NCI-H1436 (cell line): ENCODE measurements around the gene RBMX.
"Not testable (repeated sequence)": the region's sequence is repeated elsewhere in the genome, so short reads cannot be mapped to it uniquely, and the experiment has no call there.

Source experiments
- DNase-seq: peaks from one replicate; lab custom pipeline; 2025; lab: John Stamatoyannopoulos, UW

The RBMX gene

GRCh38 chrX:136880452-136881013 lies at the start of gene RBMX:
Gene RBMX (minus strand): TSS chrX:136880725. CDS start chrX:136879427, 1,298 bp downstream.
- peak; percentile 97 for DNase-seq

GRCh38 chrX:136921438-136921837 lies 40.9 kb upstream of the RBMX start:
- not testable (repeated sequence) for DNase-seq

- no peak for DNase-seq
Measured at GRCh38 chrX:136920001-136920400, 39.5 kb upstream of the RBMX start.

GRCh38 chrX:136916827-136917226 lies 36.3 kb upstream of the RBMX start:
- DNase-seq: no peak

- DNase-seq: not testable (repeated sequence)
Measured at GRCh38 chrX:136911661-136912060, 31.1 kb upstream of the RBMX start.

- DNase-seq: no peak
Measured at GRCh38 chrX:136911253-136911652, 30.7 kb upstream of the RBMX start.

- DNase-seq: no peak
Measured at GRCh38 chrX:136910565-136911035, 30.1 kb upstream of the RBMX start.

- peak; percentile 94 for DNase-seq
Measured at GRCh38 chrX:136909706-136910564, 29.4 kb upstream of the RBMX start.

- DNase-seq: peak; percentile 81
Measured at GRCh38 chrX:136909119-136909705, 28.7 kb upstream of the RBMX start.

GRCh38 chrX:136907621-136908020 lies 27.1 kb upstream of the RBMX start:
- DNase-seq: no peak

GRCh38 chrX:136906921-136907510 lies 26.5 kb upstream of the RBMX start:
- DNase-seq: no peak

GRCh38 chrX:136904067-136904466 lies 23.5 kb upstream of the RBMX start:
- not testable (repeated sequence) for DNase-seq

- not testable (repeated sequence) for DNase-seq
Measured at GRCh38 chrX:136900071-136900470, 19.5 kb upstream of the RBMX start.

- no peak for DNase-seq
Measured at GRCh38 chrX:136899221-136899620, 18.7 kb upstream of the RBMX start.

GRCh38 chrX:136898752-136899151 lies 18.2 kb upstream of the RBMX start:
- not testable (repeated sequence) for DNase-seq

- no peak for DNase-seq
Measured at GRCh38 chrX:136896121-136896914, 15.8 kb upstream of the RBMX start.

- DNase-seq: no peak
Measured at GRCh38 chrX:136892412-136892811, 11.9 kb upstream of the RBMX start.

- DNase-seq: not testable (repeated sequence)
Measured at GRCh38 chrX:136890596-136890995, 10.1 kb upstream of the RBMX start.

- DNase-seq: no peak
Measured at GRCh38 chrX:136889269-136889668, 8.7 kb upstream of the RBMX start.

- peak; percentile 51 for DNase-seq
Measured at GRCh38 chrX:136880003-136880451, 498 bp downstream of the RBMX start.

GRCh38 chrX:136879001-136879687 lies 1.4 kb downstream of the RBMX start:
- no peak for DNase-seq
